Ovary (tissue), 9 donors: ENCODE measurements around the gene TNFAIP8L1. TPM values are rescaled to one million over a fixed set of nuclear protein-coding genes. Genes with fewer than 3 reads are reported as not detected.

ENCODE experiments used
- DNase-seq, 5 donors: peaks; one replicate each; pipeline ENCODE4 v3.0.0-alpha.2; 2019 to 2020
- H3K27ac ChIP-seq, 2 donors: fragments of 200-600 bp; one replicate each; pipeline versions ENCODE4 v1.5.1 to v1.8.0; 2019 to 2022
- H3K27me3 ChIP-seq: fragments of 200-600 bp; one replicate; pipeline ENCODE4 v1.8.0; 2022
- H3K36me3 ChIP-seq: fragments of 200-600 bp; sonication (generic); one replicate; pipeline ENCODE4 v1.5.1; 2019
- H3K4me1 ChIP-seq: one replicate; pipeline ENCODE4 v1.8.1; 2013; ENCODE audit warnings: mild to moderate bottlenecking, moderate library complexity; ENCODE audit not compliant: insufficient read depth
- H3K4me3 ChIP-seq: fragments of 200-600 bp; sonication (generic); one replicate; pipeline ENCODE4 v1.5.1; 2017
- H3K9me3 ChIP-seq, 2 donors: fragments of 200-600 bp in 1 of 2; sonication (generic) in 1 of 2; one replicate each; pipeline versions ENCODE4 v1.5.1 to v1.8.1; 2013 to 2019; ENCODE audit warnings: mild to moderate bottlenecking in 1 of 2, moderate library complexity in 1 of 2
- CTCF ChIP-seq, 3 donors: fragments of 450-650 bp in 2 of 3; fragments of 200-600 bp in 1 of 3; IDR thresholded peaks; one replicate each; pipeline versions ENCODE4 v1.5.1 to v1.8.0; 2016 to 2022; ENCODE audit warnings: antibody characterized with exemption in 3 of 3, mild to moderate bottlenecking in 1 of 3
- EP300 ChIP-seq: sonication (generic); formaldehyde crosslinking; IDR thresholded peaks from one replicate; pipeline ENCODE4 v1.6.1; 2017; ENCODE audit warnings: antibody characterized with exemption
- POLR2A ChIP-seq: fragments of 450-650 bp; IDR thresholded peaks from one replicate; pipeline ENCODE4 v1.6.1; 2017; ENCODE audit warnings: antibody characterized with exemption, mild to moderate bottlenecking, moderate library complexity
- WGBS, 3 donors: extraction: QIAGEN DNeasy Blood & Tissue Kit in 1 of 3; methylation state at CpG; one replicate each; pipeline versions ENCODE4 v1.1.5 to v1.1.7; 2013 to 2017; 5-methylcytosine and 5-hydroxymethylcytosine counted together
- intact Hi-C, 4 donors: fragments of 100-400 bp; cut with DNase I; formaldehyde crosslinking; loops; one replicate each; pipeline versions ENCODE4 v1.11.0 to v1.15.1; 2022 to 2023
- polyA plus RNA-seq, 2 donors: library from polyadenylated mRNA; stranded (reverse); fragments of 200-250 nt in 1 of 2; fragments of 350-450 nt in 1 of 2; fragmentation: Illumina TruSeq in 1 of 2; extraction: RNeasy Lipid Tissue Mini Kit (QIAGEN cat#74804) in 1 of 2; gene quantifications; one replicate each; pipeline ENCODE4 v1.2.3, GENCODE V29; 2013 to 2014
- total RNA-seq, 7 donors: library from RNA; depleted of rRNA in 2 of 7; stranded (reverse); fragments of >200 nt in 2 of 7; fragmentation: NEBNext Ultra II Directional in 3 of 7; extraction: Animal tissue kit (Norgen Biotek cat#: 25700) in 3 of 7; gene quantifications; one replicate each; pipeline versions ENCODE4 v1.1.0 to v1.2.4, GENCODE V29; 2016 to 2023
- donor health status: DM: no; HTN: no; CAD: no; lungs with moderate emphysema.
- donor health status: DM: no; HTN: no; CAD: no.
- donor health status: Bipolar disorder and iron deficiency.
- donor health status: DM: yes; HTN: yes; CAD: no.
- donor health status: DM: no; HTN: no; CAD: no.
- donor health status: DM: yes; HTN: yes; CAD: no.

Gene TNFAIP8L1
- total and polyA plus RNA-seq, 9 donors: 4.3 to 14.0 (median 8.1) TPM

DNA sequence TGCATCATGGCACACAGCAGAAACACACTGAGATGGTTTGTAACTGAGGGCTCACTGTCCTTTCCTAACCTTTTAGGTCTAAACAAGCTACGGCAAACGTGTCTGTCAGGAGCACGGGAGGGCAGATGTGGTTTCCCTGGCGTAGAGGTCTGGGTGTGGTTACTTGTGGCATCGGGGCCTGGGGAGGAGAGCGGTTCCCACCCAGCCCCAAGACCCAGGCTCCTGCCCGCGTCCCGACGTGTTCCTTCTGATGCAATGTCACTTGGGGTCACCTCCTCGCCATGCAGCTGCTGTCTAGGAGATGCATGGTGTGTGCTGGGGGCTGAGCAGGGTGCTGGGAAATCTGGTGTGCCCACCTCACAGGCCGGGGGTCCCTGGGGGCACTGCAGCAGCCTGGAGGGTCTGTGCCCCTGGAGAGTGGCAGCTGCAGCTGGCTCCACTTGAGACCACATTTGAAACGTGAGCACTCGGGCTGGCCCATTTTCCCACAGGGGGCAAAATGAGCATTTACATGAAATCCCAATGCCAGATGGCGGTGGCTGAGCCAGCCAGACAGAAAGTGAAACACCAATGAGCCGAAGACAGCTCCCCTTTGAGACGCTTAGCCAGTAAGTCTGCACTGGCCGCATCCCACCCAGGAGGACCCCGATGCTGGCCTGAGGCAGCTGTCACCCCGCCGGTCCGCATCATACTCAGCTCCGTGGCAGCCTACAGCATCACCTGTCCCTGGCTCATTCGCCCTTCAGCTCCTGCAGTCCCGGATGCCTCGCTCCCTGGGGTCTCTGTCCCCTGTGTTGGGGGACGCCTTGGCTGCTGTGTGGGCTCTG, 53.1 kb downstream of the TNFAIP8L1 start:
- Histone ChIP-seq H3K27me3 (no peaks in the 10 kb centered on the region), H3K4me3 (no peak overlapping the region), H3K9me3 (no peaks in the 10 kb centered on the region), H3K4me1 (no peaks in the 10 kb centered on the region), H3K36me3 (peaks cover 4% of the 10 kb centered on the region), H3K27ac (no peak overlapping the region)
- WGBS, 3 donors: 89 to 91% (median 90%) methylated on average over 27 of the region's 27 CpGs
- TF ChIP-seq CTCF (IDR thresholded peaks at IDR 0.05) (no peak), POLR2A (no peak), EP300 (no peak)
- intact Hi-C loops: no loop called here
- no peak for DNase-seq

DNA sequence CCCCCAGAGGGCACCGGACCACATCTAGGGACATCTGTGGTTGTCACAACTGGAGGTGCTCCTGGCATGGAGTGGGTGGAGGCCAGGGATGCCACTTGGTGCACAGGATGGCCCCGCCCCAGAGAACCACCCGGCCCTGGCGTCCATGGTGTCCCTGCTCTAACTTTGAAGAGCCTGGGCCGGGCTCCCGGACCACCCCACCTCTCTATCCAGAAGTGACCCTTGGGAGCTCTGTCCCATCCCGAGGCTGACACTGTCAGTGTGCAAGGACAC, 53.7 kb downstream of the TNFAIP8L1 start:
- peaks cover 4% of the 10 kb centered on the region for H3K36me3 ChIP-seq
- H3K27me3 ChIP-seq: no peaks in the 10 kb centered on the region
- H3K4me1 ChIP-seq: no peaks in the 10 kb centered on the region
- no peak overlapping the region for H3K27ac ChIP-seq
- intact Hi-C loops: no loop called here
- WGBS, 3 donors: 88 to 96% (median 90%) methylated on average over 5 to 7 of the region's 7 CpGs
- TF ChIP-seq CTCF (IDR thresholded peaks at IDR 0.05): no peak
- TF ChIP-seq POLR2A: no peak
- TF ChIP-seq EP300: no peak
- no peak overlapping the region for H3K4me3 ChIP-seq
- no peak for DNase-seq
- H3K9me3 ChIP-seq: no peaks in the 10 kb centered on the region

- Histone ChIP-seq H3K4me3 (no peak overlapping the region), H3K27ac (no peak overlapping the region), H3K4me1 (no peaks in the 10 kb centered on the region), H3K36me3 (peaks cover 4% of the 10 kb centered on the region), H3K9me3 (no peaks in the 10 kb centered on the region), H3K27me3 (no peaks in the 10 kb centered on the region)
- WGBS, 3 donors: 88 to 91% (median 90%) methylated on average over 15 of the region's 15 CpGs
- TF ChIP-seq CTCF (IDR thresholded peaks at IDR 0.05) (no peak), POLR2A (no peak), EP300 (no peak)
- no peak for DNase-seq
- intact Hi-C loops: no loop called here
Measured at GRCh38 chr19:4693471-4694121, 54.3 kb downstream of the TNFAIP8L1 start.

DNA sequence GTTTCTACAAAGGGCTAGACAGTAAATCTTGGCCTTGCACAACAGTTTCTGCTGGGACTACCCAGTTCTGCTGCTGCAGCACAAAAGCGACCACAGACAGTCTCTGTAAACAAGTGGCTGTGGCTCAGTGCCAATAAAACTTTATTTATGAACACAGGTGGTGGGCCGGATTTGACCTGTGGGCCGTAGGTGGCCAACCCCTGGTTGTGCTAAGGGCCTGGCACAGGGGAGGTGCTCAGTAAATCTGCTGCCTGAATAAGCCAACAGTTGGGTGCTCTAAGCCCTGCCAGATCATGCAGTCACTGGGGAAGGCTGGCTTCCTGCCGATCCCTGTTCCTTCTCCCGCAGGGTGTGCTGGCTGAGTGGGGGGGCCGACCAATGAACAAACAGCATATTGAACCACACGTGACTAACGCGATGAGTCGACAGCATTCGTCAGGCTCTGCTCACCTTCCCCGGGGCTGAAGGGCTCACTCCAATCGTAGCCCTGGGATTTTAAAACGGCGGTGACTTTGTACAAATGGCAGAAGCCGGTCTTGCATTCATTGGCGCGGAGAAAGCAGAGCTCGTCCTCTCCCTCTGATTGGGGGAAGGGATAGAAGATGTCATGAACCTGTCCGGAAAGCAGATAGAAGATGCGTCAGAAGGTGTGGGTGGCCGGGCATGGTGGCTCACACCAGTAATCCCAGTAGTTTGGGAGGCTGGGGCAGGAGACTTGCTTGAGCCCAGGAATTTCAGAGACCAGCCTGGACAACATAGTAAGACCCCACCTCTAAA, 55.1 kb downstream of the TNFAIP8L1 start:
- intact Hi-C loops: no loop called here
- Histone ChIP-seq H3K36me3 (peaks cover 4% of the 10 kb centered on the region), H3K9me3 (no peaks in the 10 kb centered on the region), H3K4me1 (no peaks in the 10 kb centered on the region), H3K27ac (no peak overlapping the region), H3K4me3 (no peak overlapping the region), H3K27me3 (no peaks in the 10 kb centered on the region)
- TF ChIP-seq POLR2A (no peak), CTCF (IDR thresholded peaks at IDR 0.05) (no peak), EP300 (no peak)
- no peak for DNase-seq
- WGBS, 3 donors: 90 to 92% (median 92%) methylated on average over 22 of the region's 22 CpGs
